OCI-LY7 (cell line): Measurements from ENCODE around the gene SRC. TPM values are rescaled to one million over a fixed set of nuclear protein-coding genes. Genes with fewer than 3 reads are reported as not detected.

ENCODE experiments used
- BruUV-seq: library from RNA; stranded (reverse); fragments of 400-500 nt; replicated peaks from 2 replicates; lab custom pipeline; 2021; lab: Mats Ljungman, UMichigan
- CTCF ChIA-PET: fragments of 300-600 bp; sonication (Branson Sonifier 250); formaldehyde crosslinking; loops from one replicate; lab custom pipeline; 2022; ENCODE audit warnings: antibody characterized with exemption; ENCODE audit not compliant: unreplicated experiment; lab: Charles Lee
- POLR2A ChIA-PET: fragments of 300-600 bp; sonication (Branson Sonifier 250); formaldehyde crosslinking; loops from one replicate; lab custom pipeline; 2022; ENCODE audit warnings: antibody characterized with exemption; lab: Charles Lee
- DNase-seq: peaks from one replicate; pipeline ENCODE4 v3.0.0-alpha.2; 2015; ENCODE audit warnings: low spot score
- H2AFZ ChIP-seq: fragments of 200-600 bp; sonication (generic), shearing (Covaris generic); 2 replicates; pipeline ENCODE4 v1.6.1; 2014; ENCODE audit warnings: mild to moderate bottlenecking, antibody characterized with exemption, low read length, moderate library complexity
- H3K27ac ChIP-seq: fragments of 200-600 bp; sonication (generic); 2 replicates; pipeline ENCODE4 v1.5.1; 2014; ENCODE audit warnings: mixed run types, low read depth, mild to moderate bottlenecking, moderate library complexity, low read length, inconsistent platforms; ENCODE audit not compliant: poor library complexity, severe bottlenecking
- H3K36me3 ChIP-seq: fragments of 200-600 bp; sonication (generic); 2 replicates; pipeline ENCODE4 v1.6.1; 2014; ENCODE audit warnings: mild to moderate bottlenecking, antibody characterized with exemption, low read length, moderate library complexity, mixed read lengths; ENCODE audit not compliant: insufficient read depth
- H3K4me1 ChIP-seq: fragments of 200-600 bp; sonication (generic); 2 replicates; pipeline ENCODE4 v1.5.1; 2014; ENCODE audit warnings: mild to moderate bottlenecking, low read length; ENCODE audit not compliant: insufficient read depth, poor library complexity, severe bottlenecking
- H3K4me2 ChIP-seq: fragments of 200-600 bp; sonication (generic); 2 replicates; pipeline ENCODE4 v1.6.1; 2014; ENCODE audit warnings: mild to moderate bottlenecking, low read length
- H3K4me3 ChIP-seq: fragments of 200-600 bp; sonication (generic); 2 replicates; pipeline ENCODE4 v1.5.1; 2014; ENCODE audit warnings: mild to moderate bottlenecking, low read depth, low read length; ENCODE audit not compliant: poor library complexity, severe bottlenecking
- H3K79me2 ChIP-seq: fragments of 200-600 bp; sonication (generic); 2 replicates; pipeline ENCODE4 v1.6.1; 2016; ENCODE audit warnings: low read depth, mild to moderate bottlenecking, low read length, moderate library complexity, mixed read lengths; ENCODE audit not compliant: insufficient read depth
- H3K9me2 ChIP-seq: fragments of 200-600 bp; sonication (generic); 2 replicates; pipeline ENCODE4 v1.6.1; 2016; ENCODE audit warnings: mild to moderate bottlenecking, low read length, mixed read lengths; ENCODE audit not compliant: insufficient read depth
- H3K9me3 ChIP-seq: fragments of 200-600 bp; sonication (generic); 2 replicates; pipeline ENCODE4 v1.6.1; 2014; ENCODE audit warnings: mild to moderate bottlenecking, mixed run types, low read length, mixed read lengths
- H4K20me1 ChIP-seq: fragments of 200-600 bp; sonication (generic); 2 replicates; pipeline ENCODE4 v1.6.1; 2014; ENCODE audit warnings: mild to moderate bottlenecking, antibody characterized with exemption, low read length, moderate library complexity, mixed read lengths; ENCODE audit not compliant: insufficient read depth
- CTCF ChIP-seq: fragments of 200-600 bp; sonication (generic); conservative IDR thresholded peaks from 2 replicates; pipeline ENCODE4 v1.5.1; 2014; ENCODE audit warnings: mild to moderate bottlenecking, antibody characterized with exemption, low read length, moderate library complexity, mixed read lengths
- EZH2phosphoT487 ChIP-seq: fragments of 200-600 bp; sonication (generic); IDR thresholded peaks from 2 replicates; pipeline ENCODE4 v1.6.1; 2018; ENCODE audit warnings: low read depth, borderline replicate concordance, mild to moderate bottlenecking, mixed run types, antibody characterized with exemption, low read length, moderate library complexity, mixed read lengths
- intact Hi-C: fragments of 100-400 bp; cut with micrococcal nuclease; formaldehyde crosslinking; loops from one replicate; pipeline ENCODE4 v1.10.0; 2022; ENCODE audit not compliant: unreplicated experiment
- total RNA-seq, 2 experiments: library from RNA; depleted of rRNA in 1 of 2; stranded (reverse); fragments of >200 nt in 1 of 2; shearing (Covaris generic) in 1 of 2; gene quantifications; 2 replicates each; pipeline ENCODE4 v1.2.3, GENCODE V29; 2014 to 2022

Gene SRC
- total RNA-seq, 2 experiments from 2014 or later: 0.72 to 3.7 TPM

GRCh38 chr20:37442986-37443385 lies 97.0 kb downstream of the SRC start:
- BruUV-seq: no TSS peak
- Histone ChIP-seq H3K79me2 (no peaks in the 10 kb centered on the region), H3K9me2 (no peaks in the 10 kb centered on the region), H3K27ac (no peak overlapping the region), H3K4me3 (no peak overlapping the region), H3K4me2 (no peak overlapping the region), H3K9me3 (no peaks in the 10 kb centered on the region), H3K36me3 (no peaks in the 10 kb centered on the region), H2AFZ (no peak overlapping the region), H4K20me1 (no peaks in the 10 kb centered on the region), H3K4me1 (no peaks in the 10 kb centered on the region)
- DNase-seq: no peak
- TF ChIP-seq CTCF (no peak), EZH2phosphoT487 (no peak)
- CTCF ChIA-PET: no interaction called here
- intact Hi-C loops: no loop called here
- POLR2A ChIA-PET: no interaction called here

GRCh38 chr20:37443596-37443995 lies 97.7 kb downstream of the SRC start:
- Histone ChIP-seq H3K9me3 (no peaks in the 10 kb centered on the region), H4K20me1 (no peaks in the 10 kb centered on the region), H2AFZ (no peak overlapping the region), H3K4me3 (no peak overlapping the region), H3K4me1 (no peaks in the 10 kb centered on the region), H3K27ac (no peak overlapping the region), H3K4me2 (no peak overlapping the region), H3K9me2 (no peaks in the 10 kb centered on the region), H3K36me3 (no peaks in the 10 kb centered on the region), H3K79me2 (no peaks in the 10 kb centered on the region)
- no TSS peak for BruUV-seq
- no peak for DNase-seq
- intact Hi-C loops: no loop called here
- ChIA-PET POLR2A (no interaction called here), CTCF (no interaction called here)
- no peak for TF ChIP-seq CTCF
- TF ChIP-seq EZH2phosphoT487: no peak

GRCh38 chr20:37445041-37445440 lies 99.1 kb downstream of the SRC start:
- TF ChIP-seq CTCF (no peak), EZH2phosphoT487 (no peak)
- DNase-seq: no peak
- POLR2A ChIA-PET: no interaction called here

More at GRCh38 chr20:37445041-37445440, 99.1 kb downstream of the SRC start:
- no TSS peak for BruUV-seq
- Histone ChIP-seq H3K9me3 (no peaks in the 10 kb centered on the region), H2AFZ (no peak overlapping the region), H3K79me2 (no peaks in the 10 kb centered on the region), H3K9me2 (no peaks in the 10 kb centered on the region), H3K4me1 (no peaks in the 10 kb centered on the region), H4K20me1 (no peaks in the 10 kb centered on the region), H3K4me2 (no peak overlapping the region), H3K4me3 (no peak overlapping the region), H3K36me3 (no peaks in the 10 kb centered on the region), H3K27ac (no peak overlapping the region)
- intact Hi-C loops: no loop called here
- CTCF ChIA-PET: no interaction called here
